ENCODE measurements around the gene SLC39A1. TPM values are rescaled to one million over a fixed set of nuclear protein-coding genes. Genes with fewer than 3 reads are reported as not detected.

The SLC39A1 gene
- total RNA-seq, 2 donors from 2014 or later: 76.8 to 90.9 TPM

GRCh38 chr1:153970346-153970745, 7.0 kb upstream of the SLC39A1 start:
- Histone ChIP-seq H3K9ac (ENCODE audit: low read depth in 2 of 2, low read length in 2 of 2) (no peak overlapping the region), H3K4me3 (no peak overlapping the region), H3K9me3 (no peaks in the 10 kb centered on the region), H3K36me3 (no peaks in the 10 kb centered on the region), H3K27ac (no peak overlapping the region), H3K4me1 (peaks cover 7% of the 10 kb centered on the region), H3K27me3 (no peaks in the 10 kb centered on the region)
- TF ChIP-seq, protein P1, sequence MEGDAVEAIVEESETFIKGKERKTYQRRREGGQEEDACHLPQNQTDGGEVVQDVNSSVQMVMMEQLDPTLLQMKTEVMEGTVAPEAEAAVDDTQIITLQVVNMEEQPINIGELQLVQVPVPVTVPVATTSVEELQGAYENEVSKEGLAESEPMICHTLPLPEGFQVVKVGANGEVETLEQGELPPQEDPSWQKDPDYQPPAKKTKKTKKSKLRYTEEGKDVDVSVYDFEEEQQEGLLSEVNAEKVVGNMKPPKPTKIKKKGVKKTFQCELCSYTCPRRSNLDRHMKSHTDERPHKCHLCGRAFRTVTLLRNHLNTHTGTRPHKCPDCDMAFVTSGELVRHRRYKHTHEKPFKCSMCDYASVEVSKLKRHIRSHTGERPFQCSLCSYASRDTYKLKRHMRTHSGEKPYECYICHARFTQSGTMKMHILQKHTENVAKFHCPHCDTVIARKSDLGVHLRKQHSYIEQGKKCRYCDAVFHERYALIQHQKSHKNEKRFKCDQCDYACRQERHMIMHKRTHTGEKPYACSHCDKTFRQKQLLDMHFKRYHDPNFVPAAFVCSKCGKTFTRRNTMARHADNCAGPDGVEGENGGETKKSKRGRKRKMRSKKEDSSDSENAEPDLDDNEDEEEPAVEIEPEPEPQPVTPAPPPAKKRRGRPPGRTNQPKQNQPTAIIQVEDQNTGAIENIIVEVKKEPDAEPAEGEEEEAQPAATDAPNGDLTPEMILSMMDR (IDR thresholded peaks at IDR 0.05): no peak
- intact Hi-C loops (cut with DNase I): no loop called here
- no peak for DNase-seq

DNA sequence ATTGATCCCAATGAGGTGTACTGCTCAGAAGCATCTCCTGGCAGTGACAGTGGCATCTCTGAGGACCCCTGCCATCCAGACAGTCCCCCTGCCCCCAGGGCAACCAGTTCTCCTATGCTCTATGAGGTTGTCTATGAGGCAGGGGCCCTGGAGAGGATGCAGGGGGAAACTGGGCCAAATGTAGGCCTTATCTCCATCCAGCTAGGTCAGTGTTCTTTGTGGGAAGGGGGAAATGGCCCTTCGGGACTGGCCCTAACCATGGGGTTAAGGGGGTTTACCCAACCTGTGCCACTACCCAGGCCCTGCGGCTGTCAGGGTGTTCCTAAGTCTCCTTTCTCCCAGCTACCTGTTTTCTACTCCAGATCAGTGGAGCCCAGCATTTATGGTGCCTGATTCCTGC, 5.6 kb upstream of the SLC39A1 start:
- H3K9ac ChIP-seq (ENCODE audit: low read depth in 2 of 2, low read length in 2 of 2): peak overlapping the region in 1 of 2 donors; percentile 85
- H3K27me3 ChIP-seq: no peaks in the 10 kb centered on the region
- H3K9me3 ChIP-seq: no peaks in the 10 kb centered on the region
- intact Hi-C loops (cut with DNase I): no loop called here
- peak overlapping the region; percentile 50 for H3K4me3 ChIP-seq
- peaks cover 8% of the 10 kb centered on the region for H3K4me1 ChIP-seq
- TF ChIP-seq, protein P1 (IDR thresholded peaks at IDR 0.05): no peak
- H3K27ac ChIP-seq: no peak overlapping the region
- H3K36me3 ChIP-seq: no peaks in the 10 kb centered on the region
- no peak for DNase-seq

- H3K9ac ChIP-seq (ENCODE audit: low read depth in 2 of 2, low read length in 2 of 2): peak overlapping the region; percentile 46 to 85
- intact Hi-C loops (cut with DNase I): no loop called here
- no peaks in the 10 kb centered on the region for H3K9me3 ChIP-seq
- no peaks in the 10 kb centered on the region for H3K36me3 ChIP-seq
- TF ChIP-seq, protein P1 (IDR thresholded peaks at IDR 0.05): no peak
- peak overlapping the region; percentile 50 for H3K4me3 ChIP-seq
- peak; percentile 42 for DNase-seq
- H3K4me1 ChIP-seq: peaks cover 8% of the 10 kb centered on the region
- no peaks in the 10 kb centered on the region for H3K27me3 ChIP-seq
- H3K27ac ChIP-seq: peak overlapping the region; percentile 98
Observed at GRCh38 chr1:153968408-153968807, 5.1 kb upstream of the SLC39A1 start.

DNA sequence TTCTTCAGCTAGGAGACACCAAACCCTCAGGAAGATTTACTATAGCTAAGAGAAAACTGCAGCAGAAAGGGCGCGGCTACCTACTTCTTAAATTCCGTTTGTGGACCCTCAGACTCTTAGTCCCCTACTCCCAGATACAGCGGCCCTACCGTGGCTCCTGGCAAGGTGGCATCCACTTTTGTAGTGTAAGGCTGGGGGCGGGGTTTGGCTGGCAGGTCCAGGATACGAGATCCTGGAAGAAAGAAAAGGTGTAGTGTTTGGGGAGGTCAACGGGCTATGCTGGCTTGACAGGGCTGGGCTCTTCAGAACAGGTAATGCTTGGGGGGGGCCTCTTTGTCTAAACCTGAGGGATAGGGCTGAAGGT, 4.6 kb upstream of the SLC39A1 start:
- H3K4me1 ChIP-seq: peaks cover 8% of the 10 kb centered on the region
- intact Hi-C loops (cut with DNase I): no loop called here
- no peaks in the 10 kb centered on the region for H3K36me3 ChIP-seq
- TF ChIP-seq, protein P1 (IDR thresholded peaks at IDR 0.05): no peak
- no peaks in the 10 kb centered on the region for H3K27me3 ChIP-seq
- H3K9me3 ChIP-seq: no peaks in the 10 kb centered on the region
- H3K27ac ChIP-seq: peak overlapping the region; percentile 98
- DNase-seq: peak; percentile 86
- H3K9ac ChIP-seq (ENCODE audit: low read depth in 2 of 2, low read length in 2 of 2): peak overlapping the region; percentile 73 to 85
- peak overlapping the region; percentile 50 for H3K4me3 ChIP-seq

- no peaks in the 10 kb centered on the region for H3K36me3 ChIP-seq
- TF ChIP-seq, protein P1 (IDR thresholded peaks at IDR 0.05): no peak
- peak within 1 kb of the TSS; percentile 50 for H3K4me3 ChIP-seq
- peak within 1 kb of the TSS; percentile 98 for H3K27ac ChIP-seq
- DNase-seq: peak; percentile 96
- H3K4me1 ChIP-seq: peaks cover 10% of the 10 kb centered on the region
- no peaks in the 10 kb centered on the region for H3K9me3 ChIP-seq
- peak within 1 kb of the TSS; percentile 73 to 85 for H3K9ac ChIP-seq (ENCODE audit: low read depth in 2 of 2, low read length in 2 of 2)
- H3K27me3 ChIP-seq: no peaks in the 10 kb centered on the region
- intact Hi-C loops (cut with DNase I): no loop called here
Observed at GRCh38 chr1:153967107-153967999, 4.0 kb upstream of the SLC39A1 start, which contains the start of gene CREB3L4. Gene CREB3L4, plus strand, starts transcription at chr1:153967902. Its CDS starts 624 bp downstream, at chr1:153968526.

Data from colonic mucosa (tissue), 4 donors.